CD4-positive, alpha-beta T cell (primary cell): ENCODE results near the gene PCDHGC3. TPM values are rescaled to one million over a fixed set of nuclear protein-coding genes. Genes with fewer than 3 reads are reported as not detected.
A peak's percentile ranks its signal among the peaks of the same experiment; 100 is the strongest.

Experiments used
- ATAC-seq: fragments of 200-7000 bp; cut with Tn5 transposase; one replicate; pipeline ENCODE4 v1.10.0; 2022; ENCODE audit warnings: mild to moderate bottlenecking; ENCODE audit not compliant: poor library complexity
- CTCF ChIA-PET: fragments of 350-600 bp; sonication (Branson Sonifier 250); formaldehyde crosslinking; loops from one replicate; lab custom pipeline; 2021; ENCODE audit warnings: antibody characterized with exemption, inconsistent platforms; lab: Charles Lee
- POLR2A ChIA-PET: fragments of 350-600 bp; sonication (Branson Sonifier 250); formaldehyde crosslinking; loops from one replicate; lab custom pipeline; 2021; ENCODE audit warnings: antibody characterized with exemption, inconsistent platforms; lab: Charles Lee
- DNase-seq, 14 experiments: peaks; one replicate each; pipeline ENCODE4 v3.0.0-alpha.2; 2013 to 2020; ENCODE audit warnings: mixed read lengths in 2 of 14
- H3K27ac ChIP-seq, 2 donors: one replicate each; pipeline versions ENCODE4 v1.5.1 to v1.7.0; 2013; ENCODE audit warnings: low read length in 2 of 2, low read depth in 1 of 2, mild to moderate bottlenecking in 1 of 2
- H3K27me3 ChIP-seq, 2 experiments: 1 replicate in 1 of 2; 2 replicates in 1 of 2; pipeline versions ENCODE4 v1.6.1 to v1.7.0; 2013; ENCODE audit warnings: low read length in 2 of 2, control low read depth in 1 of 2, mild to moderate bottlenecking in 1 of 2, moderate library complexity in 1 of 2; ENCODE audit not compliant: insufficient read depth in 2 of 2, control insufficient read depth in 1 of 2
- H3K36me3 ChIP-seq: one replicate; pipeline ENCODE4 v1.6.1; 2013; ENCODE audit warnings: low read length, control low read depth; ENCODE audit not compliant: insufficient read depth
- H3K4me1 ChIP-seq: one replicate; pipeline ENCODE4 v1.6.1; 2013; ENCODE audit warnings: low read length, control low read depth; ENCODE audit not compliant: insufficient read depth
- H3K4me3 ChIP-seq: one replicate; pipeline ENCODE4 v1.5.1; 2013; ENCODE audit warnings: mild to moderate bottlenecking, low read length, moderate library complexity
- H3K9me3 ChIP-seq, 2 experiments: 1 replicate in 1 of 2; 2 replicates in 1 of 2; pipeline versions ENCODE4 v1.6.1 to v1.7.0; 2013; ENCODE audit warnings: low read length in 2 of 2, mild to moderate bottlenecking in 2 of 2, control low read depth in 1 of 2, moderate library complexity in 1 of 2; ENCODE audit not compliant: control insufficient read depth in 1 of 2, insufficient read depth in 1 of 2
- H3K27ac Mint-ChIP-seq: one replicate; pipeline ENCODE4 v1.8.0; 2020; ENCODE audit warnings: mixed read lengths
- H3K27me3 Mint-ChIP-seq: one replicate; pipeline ENCODE4 v1.8.0; 2021; ENCODE audit warnings: mixed read lengths
- H3K36me3 Mint-ChIP-seq: one replicate; pipeline ENCODE4 v1.8.0; 2021; ENCODE audit warnings: low read depth, mixed read lengths
- H3K4me1 Mint-ChIP-seq: one replicate; pipeline ENCODE4 v1.8.0; 2021; ENCODE audit warnings: low read depth, mixed read lengths
- H3K4me3 Mint-ChIP-seq: one replicate; pipeline ENCODE4 v1.8.0; 2020; ENCODE audit warnings: mild to moderate bottlenecking, mixed read lengths
- H3K9me3 Mint-ChIP-seq: one replicate; pipeline ENCODE4 v1.8.0; 2020; ENCODE audit warnings: mixed read lengths
- intact Hi-C, 2 experiments: fragments of 100-400 bp; cut with DNase I in 1 of 2; cut with micrococcal nuclease in 1 of 2; formaldehyde crosslinking; loops; one replicate each; pipeline versions ENCODE4 v1.15.1 to v1.9.0; 2023 to 2025; cut with DNase I, micrococcal nuclease
- total RNA-seq, 174 experiments: library from RNA in 2 of 174; stranded (reverse) in 2 of 174; gene quantifications; one replicate each; pipeline ENCODE4 v1.2.3 and lab custom pipeline; 2021 to 2026
- TF ChIP-seq, protein P1 (sequence below): fragments of 200-600 bp; IDR thresholded peaks from one replicate; pipeline ENCODE4 v1.8.0; 2022; ENCODE audit warnings: antibody characterized with exemption, mild to moderate bottlenecking

Gene PCDHGC3
- total RNA-seq, 2 experiments from 2014 or later = not detected

DNA sequence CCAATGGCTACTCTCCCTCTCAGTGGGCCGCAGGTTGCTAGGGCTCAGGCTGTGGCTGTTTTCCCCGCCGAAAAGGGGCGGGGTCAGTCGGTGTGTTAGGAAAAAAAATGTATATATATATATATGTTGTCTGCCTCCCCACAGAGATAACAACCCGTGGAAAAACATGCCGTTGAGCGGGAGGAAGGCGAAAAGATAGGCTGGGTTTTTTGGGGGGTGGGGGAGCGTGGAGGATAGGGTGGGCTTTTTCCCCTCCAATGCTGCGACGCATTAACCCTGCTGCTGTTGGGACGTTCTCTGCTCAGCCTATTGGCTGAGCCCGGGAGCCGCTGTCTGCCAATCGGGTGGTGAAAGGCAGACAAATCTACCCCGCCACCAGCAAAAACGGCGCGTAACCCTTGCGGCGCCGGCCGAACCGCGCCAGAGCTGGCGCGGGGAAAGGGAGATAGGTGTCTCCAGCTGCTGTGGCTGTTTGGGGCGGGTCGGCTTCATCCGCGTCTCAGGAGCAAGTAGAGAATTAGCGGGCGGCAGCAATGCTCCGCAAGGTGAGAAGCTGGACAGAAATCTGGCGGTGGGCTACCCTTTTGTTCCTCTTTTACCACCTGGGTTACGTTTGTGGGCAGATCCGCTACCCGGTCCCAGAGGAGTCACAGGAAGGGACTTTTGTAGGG, 9.0 kb downstream of the PCDHGC3 start, which contains the start of gene PCDHGC4:
TSS of gene PCDHGC4 (plus strand) at position 390 of the 671 bp plus-strand sequence. CDS start at position 534, 144 bp downstream.
- no peak within 1 kb of the TSS for H3K27ac ChIP-seq
- Mint-ChIP-seq H3K27me3 (peaks cover 96% of the 10 kb centered on the region), H3K4me1 (peaks cover 10% of the 10 kb centered on the region), H3K9me3 (no peaks in the 10 kb centered on the region), H3K27ac (no peak within 1 kb of the TSS), H3K36me3 (no peaks in the 10 kb centered on the region), H3K4me3 (no peak within 1 kb of the TSS)
- ChIA-PET CTCF (no interaction called here), POLR2A (interaction anchor here (0.7 to 1.0 kb wide), 2 partner anchors 28 to 87 kb away, joined by 3 read pairs; partner anchors contain the start of gene PCDHGB5)
- no peak for ATAC-seq
- intact Hi-C loops = no loop called here
- TF ChIP-seq, protein P1, sequence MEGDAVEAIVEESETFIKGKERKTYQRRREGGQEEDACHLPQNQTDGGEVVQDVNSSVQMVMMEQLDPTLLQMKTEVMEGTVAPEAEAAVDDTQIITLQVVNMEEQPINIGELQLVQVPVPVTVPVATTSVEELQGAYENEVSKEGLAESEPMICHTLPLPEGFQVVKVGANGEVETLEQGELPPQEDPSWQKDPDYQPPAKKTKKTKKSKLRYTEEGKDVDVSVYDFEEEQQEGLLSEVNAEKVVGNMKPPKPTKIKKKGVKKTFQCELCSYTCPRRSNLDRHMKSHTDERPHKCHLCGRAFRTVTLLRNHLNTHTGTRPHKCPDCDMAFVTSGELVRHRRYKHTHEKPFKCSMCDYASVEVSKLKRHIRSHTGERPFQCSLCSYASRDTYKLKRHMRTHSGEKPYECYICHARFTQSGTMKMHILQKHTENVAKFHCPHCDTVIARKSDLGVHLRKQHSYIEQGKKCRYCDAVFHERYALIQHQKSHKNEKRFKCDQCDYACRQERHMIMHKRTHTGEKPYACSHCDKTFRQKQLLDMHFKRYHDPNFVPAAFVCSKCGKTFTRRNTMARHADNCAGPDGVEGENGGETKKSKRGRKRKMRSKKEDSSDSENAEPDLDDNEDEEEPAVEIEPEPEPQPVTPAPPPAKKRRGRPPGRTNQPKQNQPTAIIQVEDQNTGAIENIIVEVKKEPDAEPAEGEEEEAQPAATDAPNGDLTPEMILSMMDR = no peak
- H3K27me3 ChIP-seq = peaks cover 64 to 81% of the 10 kb centered on the region in 2 experiments
- DNase-seq = no peak
- peaks cover 0 to 26% of the 10 kb centered on the region in 2 experiments for H3K9me3 ChIP-seq
- H3K4me3 ChIP-seq = peak within 1 kb of the TSS; percentile 7
- peaks cover 13% of the 10 kb centered on the region for H3K4me1 ChIP-seq
- no peaks in the 10 kb centered on the region for H3K36me3 ChIP-seq

DNA sequence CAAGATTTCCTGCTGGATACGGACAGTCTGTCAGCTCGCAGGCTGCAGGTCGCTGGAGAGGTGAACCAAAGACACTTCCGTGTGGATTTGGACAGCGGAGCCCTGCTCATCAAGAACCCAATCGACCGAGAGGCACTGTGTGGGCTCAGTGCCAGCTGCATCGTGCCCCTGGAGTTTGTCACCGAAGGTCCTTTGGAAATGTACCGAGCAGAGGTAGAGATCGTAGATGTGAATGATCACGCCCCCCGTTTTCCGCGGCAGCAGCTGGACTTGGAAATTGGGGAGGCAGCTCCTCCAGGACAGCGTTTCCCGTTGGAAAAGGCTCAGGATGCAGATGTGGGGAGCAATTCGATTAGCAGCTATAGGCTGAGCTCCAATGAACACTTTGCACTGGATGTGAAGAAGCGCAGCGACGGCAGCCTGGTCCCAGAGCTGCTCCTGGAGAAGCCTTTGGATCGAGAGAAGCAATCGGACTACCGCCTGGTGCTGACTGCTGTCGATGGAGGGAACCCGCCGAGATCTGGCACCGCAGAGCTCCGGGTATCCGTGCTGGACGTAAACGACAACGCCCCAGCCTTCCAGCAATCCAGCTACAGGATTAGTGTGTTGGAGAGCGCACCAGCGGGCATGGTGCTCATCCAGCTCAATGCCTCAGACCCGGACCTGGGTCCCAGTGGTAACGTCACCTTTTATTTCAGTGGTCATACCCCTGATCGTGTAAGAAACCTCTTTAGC, 9.7 kb downstream of the PCDHGC3 start:
- ATAC-seq (no peak), DNase-seq (no peak)
- peaks cover 96% of the 10 kb centered on the region for H3K27me3 Mint-ChIP-seq
- ChIA-PET POLR2A (interaction anchor here (0.6 kb wide), 1 partner anchor 27 kb away, joined by 3 read pairs; no protein-coding TSS in a partner anchor), CTCF (no interaction called here)
- Histone ChIP-seq H3K4me1 (peaks cover 13% of the 10 kb centered on the region), H3K36me3 (no peaks in the 10 kb centered on the region), H3K4me3 (peak overlapping the region; percentile 7), H3K9me3 (peaks cover 0 to 26% of the 10 kb centered on the region in 2 experiments), H3K27ac (no peak overlapping the region), H3K27me3 (peaks cover 64 to 83% of the 10 kb centered on the region in 2 experiments)
- no peak overlapping the region for H3K4me3 Mint-ChIP-seq
- TF ChIP-seq, protein P1 = no peak
- H3K36me3 Mint-ChIP-seq = no peaks in the 10 kb centered on the region
- intact Hi-C loops = no loop called here
- no peaks in the 10 kb centered on the region for H3K9me3 Mint-ChIP-seq
- no peak overlapping the region for H3K27ac Mint-ChIP-seq
- H3K4me1 Mint-ChIP-seq = peaks cover 10% of the 10 kb centered on the region

DNA sequence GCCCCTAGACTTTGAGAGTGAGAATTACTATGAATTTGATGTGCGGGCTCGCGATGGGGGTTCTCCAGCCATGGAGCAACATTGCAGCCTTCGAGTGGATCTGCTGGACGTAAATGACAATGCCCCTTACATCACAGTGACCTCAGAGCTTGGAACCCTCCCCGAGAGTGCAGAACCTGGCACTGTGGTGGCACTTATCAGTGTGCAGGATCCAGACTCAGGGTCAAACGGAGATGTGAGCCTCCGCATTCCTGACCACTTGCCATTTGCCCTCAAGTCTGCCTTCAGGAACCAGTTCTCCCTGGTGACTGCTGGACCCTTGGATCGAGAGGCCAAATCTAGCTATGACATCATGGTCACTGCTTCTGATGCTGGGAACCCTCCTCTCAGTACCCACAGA, 10.3 kb downstream of the PCDHGC3 start:
- Histone ChIP-seq H3K9me3 (peaks cover 0 to 26% of the 10 kb centered on the region in 2 experiments), H3K4me1 (peaks cover 15% of the 10 kb centered on the region), H3K4me3 (no peak overlapping the region), H3K27me3 (peaks cover 69 to 83% of the 10 kb centered on the region in 2 experiments), H3K36me3 (no peaks in the 10 kb centered on the region), H3K27ac (no peak overlapping the region)
- Mint-ChIP-seq H3K36me3 (no peaks in the 10 kb centered on the region), H3K4me1 (peaks cover 13% of the 10 kb centered on the region), H3K4me3 (no peak overlapping the region), H3K27ac (no peak overlapping the region), H3K27me3 (peaks cover 96% of the 10 kb centered on the region), H3K9me3 (no peaks in the 10 kb centered on the region)
- ATAC-seq = no peak
- TF ChIP-seq, protein P1 = no peak
- ChIA-PET POLR2A (interaction anchor here (0.6 kb wide), 1 partner anchor 27 kb away, joined by 3 read pairs; no protein-coding TSS in a partner anchor), CTCF (no interaction called here)
- intact Hi-C loops = no loop called here
- no peak for DNase-seq
